ENCODE measurements around the gene LIN52. TPM values are rescaled to one million over a fixed set of nuclear protein-coding genes. Genes with fewer than 3 reads are reported as not detected.

The LIN52 gene
- total RNA-seq, 2 donors from 2014 or later, result 16.4 to 19.0 TPM

GRCh38 chr14:74142523-74142922, 57.8 kb downstream of the LIN52 start:
- no peaks in the 10 kb centered on the region for H3K9me3 ChIP-seq (ENCODE audit: control insufficient read depth, low read length)
- no peak for DNase-seq
- Mint-ChIP-seq H3K27me3 (ENCODE audit: insufficient read depth) (no peaks in the 10 kb centered on the region), H3K27ac (no peak overlapping the region), H3K4me1 (peaks cover 18% of the 10 kb centered on the region), H3K9me3 (no peaks in the 10 kb centered on the region), H3K36me3 (ENCODE audit: low read depth) (peaks cover 5% of the 10 kb centered on the region), H3K4me3 (no peak overlapping the region)
- H3K4me1 ChIP-seq (ENCODE audit: control insufficient read depth, insufficient read depth, low read length), result peaks cover 4% of the 10 kb centered on the region
- no peak overlapping the region for H3K4me3 ChIP-seq (ENCODE audit: low read length)
- no peak overlapping the region for H3K27ac ChIP-seq (ENCODE audit: low read depth, low read length)
- WGBS, 2 experiments (ENCODE audit: insufficient coverage in 1 of 2, insufficient read length in 1 of 2), result 90 to 100% methylated on average over 2 to 4 of the region's 4 CpGs
- H3K27me3 ChIP-seq (ENCODE audit: control insufficient read depth, insufficient read depth, low read length, poor library complexity, severe bottlenecking), result no peaks in the 10 kb centered on the region
- no peaks in the 10 kb centered on the region for H3K36me3 ChIP-seq (ENCODE audit: control insufficient read depth, insufficient read depth, low read length)
- TF ChIP-seq CTCF (conservative IDR thresholded peaks at IDR 0.05), result no peak
- H3K9ac ChIP-seq (ENCODE audit: extremely low read depth, low read length, poor library complexity, severe bottlenecking), result no peak overlapping the region

- WGBS, 2 experiments (ENCODE audit: insufficient coverage in 1 of 2, insufficient read length in 1 of 2), result 88 to 100% methylated on average over 1 to 3 of the region's 3 CpGs
- H3K36me3 Mint-ChIP-seq (ENCODE audit: low read depth), result peaks cover 5% of the 10 kb centered on the region
- peaks cover 18% of the 10 kb centered on the region for H3K4me1 Mint-ChIP-seq
Observed at GRCh38 chr14:74144789-74145188, 60.0 kb downstream of the LIN52 start.

GRCh38 chr14:74147571-74147970, 62.8 kb downstream of the LIN52 start:
- no peak for DNase-seq
- H3K27ac Mint-ChIP-seq, result no peak overlapping the region

More at GRCh38 chr14:74144789-74145188, 60.0 kb downstream of the LIN52 start:
- Mint-ChIP-seq H3K27me3 (ENCODE audit: insufficient read depth) (no peaks in the 10 kb centered on the region), H3K9me3 (no peaks in the 10 kb centered on the region), H3K4me3 (no peak overlapping the region), H3K27ac (no peak overlapping the region)
- no peak overlapping the region for H3K27ac ChIP-seq (ENCODE audit: low read depth, low read length)
- H3K4me1 ChIP-seq (ENCODE audit: control insufficient read depth, insufficient read depth, low read length), result peaks cover 4% of the 10 kb centered on the region
- no peaks in the 10 kb centered on the region for H3K36me3 ChIP-seq (ENCODE audit: control insufficient read depth, insufficient read depth, low read length)
- no peak overlapping the region for H3K4me3 ChIP-seq (ENCODE audit: low read length)
- TF ChIP-seq CTCF (conservative IDR thresholded peaks at IDR 0.05), result no peak
- no peaks in the 10 kb centered on the region for H3K27me3 ChIP-seq (ENCODE audit: control insufficient read depth, insufficient read depth, low read length, poor library complexity, severe bottlenecking)
- H3K9me3 ChIP-seq (ENCODE audit: control insufficient read depth, low read length), result no peaks in the 10 kb centered on the region
- no peak for DNase-seq
- H3K9ac ChIP-seq (ENCODE audit: extremely low read depth, low read length, poor library complexity, severe bottlenecking), result no peak overlapping the region

More at GRCh38 chr14:74147571-74147970, 62.8 kb downstream of the LIN52 start:
- Histone ChIP-seq H3K9ac (ENCODE audit: extremely low read depth, low read length, poor library complexity, severe bottlenecking) (no peak overlapping the region), H3K27ac (ENCODE audit: low read depth, low read length) (no peak overlapping the region), H3K36me3 (ENCODE audit: control insufficient read depth, insufficient read depth, low read length) (no peaks in the 10 kb centered on the region), H3K27me3 (ENCODE audit: control insufficient read depth, insufficient read depth, low read length, poor library complexity, severe bottlenecking) (no peaks in the 10 kb centered on the region), H3K4me1 (ENCODE audit: control insufficient read depth, insufficient read depth, low read length) (no peaks in the 10 kb centered on the region), H3K9me3 (ENCODE audit: control insufficient read depth, low read length) (no peaks in the 10 kb centered on the region), H3K4me3 (ENCODE audit: low read length) (no peak overlapping the region)
- H3K27me3 Mint-ChIP-seq (ENCODE audit: insufficient read depth), result no peaks in the 10 kb centered on the region
- TF ChIP-seq CTCF (conservative IDR thresholded peaks at IDR 0.05), result no peak
- H3K36me3 Mint-ChIP-seq (ENCODE audit: low read depth), result peaks cover 1% of the 10 kb centered on the region
- H3K4me1 Mint-ChIP-seq, result peaks cover 7% of the 10 kb centered on the region
- H3K4me3 Mint-ChIP-seq, result no peak overlapping the region
- 86 to 100% methylated on average over 1 of the region's 1 CpG for WGBS, 2 experiments (ENCODE audit: insufficient coverage in 1 of 2, insufficient read length in 1 of 2)
- H3K9me3 Mint-ChIP-seq, result no peaks in the 10 kb centered on the region
